SH-SY5Y (cell line): ENCODE measurements around the gene PTPRM.

Experiments used
- GATA2 ChIP-seq: IDR thresholded peaks from 2 replicates; pipeline ENCODE4 v1.6.1; 2011; ENCODE audit warnings: mild to moderate bottlenecking, low read depth, low read length
- GATA3 ChIP-seq: IDR thresholded peaks from 2 replicates; pipeline ENCODE4 v1.6.1; 2011; ENCODE audit warnings: low read depth, mild to moderate bottlenecking, low read length, moderate library complexity

The PTPRM gene

GRCh38 chr18:8080092-8080491 lies 513.0 kb downstream of the PTPRM start:
- no peak for TF ChIP-seq GATA3
- TF ChIP-seq GATA2 = no peak

GRCh38 chr18:8081267-8081666 lies 514.2 kb downstream of the PTPRM start:
- TF ChIP-seq GATA3 = no peak
- TF ChIP-seq GATA2 = no peak

DNA sequence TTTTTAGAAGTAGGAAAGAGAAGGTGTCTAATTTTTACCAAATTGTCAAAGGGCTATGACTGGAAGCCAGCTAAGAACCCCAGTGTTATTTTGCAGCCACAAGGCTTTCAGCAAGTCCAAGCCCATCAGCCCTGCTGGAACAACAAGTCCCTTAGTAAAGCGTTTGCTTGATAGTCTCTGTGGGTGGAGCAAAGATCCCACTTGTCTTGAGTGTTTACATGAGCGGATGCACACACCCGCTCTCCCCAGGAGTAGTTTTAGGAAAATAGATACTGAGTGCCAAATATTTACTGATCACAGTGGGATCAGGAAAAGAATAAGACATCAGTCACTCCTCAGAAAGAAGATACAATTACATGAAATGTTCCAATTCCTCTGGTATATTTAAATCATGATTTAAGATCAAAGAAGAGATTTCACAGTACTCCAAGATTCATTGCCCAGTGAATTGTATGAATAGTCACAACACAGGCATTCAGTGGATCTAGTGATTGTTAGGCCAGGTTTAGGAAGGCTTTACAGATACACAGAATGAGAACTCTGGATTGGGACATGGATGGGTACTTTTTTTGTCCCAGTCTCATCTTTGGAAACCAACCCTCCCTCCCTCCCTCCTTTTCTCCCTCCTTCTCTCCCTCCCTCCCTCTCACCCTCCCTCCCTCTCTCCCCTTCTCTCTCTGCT lies 514.9 kb downstream of the PTPRM start:
- TF ChIP-seq GATA3 = no peak
- TF ChIP-seq GATA2 = no peak

- TF ChIP-seq GATA2 = no peak
- no peak for TF ChIP-seq GATA3
These were observed 517.0 kb downstream of the PTPRM start for GRCh38 chr18:8084160-8084559.

DNA sequence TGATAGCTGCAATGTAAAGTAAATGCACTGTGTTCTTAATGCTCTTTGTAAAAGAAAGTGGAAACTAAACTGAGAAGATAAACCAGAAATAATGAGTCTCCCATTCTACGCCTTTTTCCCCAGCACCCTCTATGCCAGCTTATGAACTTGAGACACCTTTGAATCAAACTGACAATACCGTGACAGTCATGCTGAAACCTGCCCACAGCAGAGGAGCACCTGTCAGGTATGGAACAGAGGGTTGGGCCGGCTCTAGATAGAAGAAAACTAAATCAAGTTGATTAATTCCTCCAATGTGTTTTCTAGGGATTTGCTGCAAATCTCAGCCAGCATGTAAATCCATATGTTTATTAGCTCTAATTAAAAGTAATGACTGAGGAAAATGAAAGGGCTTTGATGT lies 521.5 kb downstream of the PTPRM start:
- TF ChIP-seq GATA3 = no peak
- no peak for TF ChIP-seq GATA2

- TF ChIP-seq GATA2 = no peak
These were observed 523.9 kb downstream of the PTPRM start for GRCh38 chr18:8091035-8091434.

- TF ChIP-seq GATA2 = no peak
- TF ChIP-seq GATA3 = no peak
These were observed 528.9 kb downstream of the PTPRM start for GRCh38 chr18:8095947-8096570.

- TF ChIP-seq GATA2 (no peak), GATA3 (no peak)
These were observed 530.3 kb downstream of the PTPRM start for GRCh38 chr18:8097399-8097798.

- TF ChIP-seq GATA3 = no peak
- TF ChIP-seq GATA2 = no peak
These were observed 530.8 kb downstream of the PTPRM start for GRCh38 chr18:8097927-8098326.

DNA sequence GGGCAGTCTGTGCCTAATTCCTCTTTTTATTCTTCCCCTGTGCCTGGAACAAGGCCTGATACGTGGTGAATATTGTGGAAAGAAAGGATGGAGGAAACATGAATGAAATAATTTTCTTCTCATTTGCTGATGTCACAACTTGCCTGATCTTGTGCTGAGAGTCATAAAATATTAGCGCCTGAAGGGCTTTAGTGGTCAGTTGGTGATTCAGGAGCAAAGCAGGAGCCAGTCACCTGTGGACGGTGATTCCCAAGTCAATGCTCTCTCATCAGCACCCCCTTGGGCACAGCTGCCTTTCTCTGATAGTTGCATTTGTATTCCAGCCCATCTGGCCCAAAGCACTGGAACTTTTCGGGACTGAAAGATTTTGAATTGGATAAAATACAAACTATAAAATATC lies 539.5 kb downstream of the PTPRM start:
- TF ChIP-seq GATA3 (no peak), GATA2 (no peak)

DNA sequence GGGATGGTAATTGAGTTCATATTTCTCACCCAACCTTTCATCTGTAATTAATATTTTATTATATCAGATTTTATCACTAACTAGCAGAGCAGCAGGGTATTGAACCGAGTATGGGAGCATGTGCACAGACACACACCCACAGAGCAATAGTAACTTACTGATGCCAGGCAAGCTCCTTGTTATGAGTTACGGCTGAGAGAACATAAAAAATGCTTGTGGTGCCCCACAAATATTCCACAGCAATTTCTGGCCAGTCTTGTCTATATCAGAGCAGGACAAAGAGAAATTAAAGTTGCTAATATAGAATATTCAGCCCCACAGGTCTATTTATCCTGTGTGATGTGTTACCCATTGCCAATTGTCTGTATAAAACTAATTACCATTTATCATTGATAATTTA lies 540.3 kb downstream of the PTPRM start:
- TF ChIP-seq GATA2 (no peak), GATA3 (no peak)

GRCh38 chr18:8114480-8114879 lies 547.4 kb downstream of the PTPRM start:
- TF ChIP-seq GATA3 (no peak), GATA2 (no peak)

GRCh38 chr18:8116341-8117005 lies 549.4 kb downstream of the PTPRM start:
- TF ChIP-seq GATA3 (no peak), GATA2 (no peak)

- TF ChIP-seq GATA3 (no peak), GATA2 (no peak)
These were observed 549.9 kb downstream of the PTPRM start for GRCh38 chr18:8117006-8117371.

DNA sequence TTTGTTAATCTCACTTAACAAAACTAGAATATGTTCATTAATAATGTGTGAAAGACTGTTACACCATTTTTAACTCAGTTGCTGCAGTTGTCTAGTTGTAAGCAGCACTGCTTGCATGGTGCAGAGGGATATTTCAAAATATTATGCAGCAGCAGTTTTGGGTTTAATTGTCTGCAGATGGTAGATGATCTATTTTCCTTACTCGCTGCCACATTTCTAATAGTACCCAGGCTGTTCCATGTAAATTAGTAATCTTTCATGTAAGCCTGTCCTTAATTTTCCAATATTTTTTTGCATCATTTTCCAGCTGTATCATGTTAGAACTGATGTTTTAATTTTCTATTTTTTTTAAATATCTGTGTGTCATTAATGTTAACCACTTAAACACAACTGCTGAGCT lies 554.0 kb downstream of the PTPRM start:
- TF ChIP-seq GATA2 = no peak
- no peak for TF ChIP-seq GATA3

- no peak for TF ChIP-seq GATA3
These were observed 554.9 kb downstream of the PTPRM start for GRCh38 chr18:8121942-8122480.
